Vagina (tissue), 2 donors: ENCODE data around the gene BTBD10.

Source experiments
- POLR2A ChIP-seq, 2 donors: fragments of 450-650 bp; IDR thresholded peaks; one replicate each; pipeline ENCODE4 v1.6.1; 2017; ENCODE audit warnings: antibody characterized with exemption in 2 of 2, mild to moderate bottlenecking in 2 of 2, moderate library complexity in 2 of 2
- POLR2AphosphoS5 ChIP-seq, 2 donors: sonication (generic); formaldehyde crosslinking; IDR thresholded peaks; one replicate each; pipeline ENCODE4 v1.9.0; 2017; ENCODE audit warnings: antibody characterized with exemption in 2 of 2, mild to moderate bottlenecking in 2 of 2, low read depth in 1 of 2; ENCODE audit not compliant: insufficient read depth in 1 of 2

DNA sequence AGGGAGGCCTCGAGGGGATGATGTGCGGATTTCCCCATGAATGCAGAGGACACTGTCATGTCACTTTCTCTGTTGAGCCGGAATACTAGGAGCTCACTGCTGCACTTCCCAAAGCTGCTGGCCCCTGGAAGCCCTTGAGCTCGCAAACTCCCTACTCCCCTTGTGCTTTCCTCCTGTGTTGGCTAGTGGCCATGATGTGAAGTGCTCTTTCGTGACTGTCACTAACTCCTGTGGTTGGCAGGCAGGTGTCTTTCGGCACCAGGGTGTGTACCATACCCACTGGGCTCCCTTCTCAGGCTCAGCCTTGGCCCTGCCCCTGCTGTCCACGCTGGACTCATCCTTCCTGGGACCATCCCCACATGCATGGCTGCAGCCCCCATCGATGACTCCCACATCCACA lies 86.2 kb downstream of the BTBD10 start:
- no peak for TF ChIP-seq POLR2A (IDR thresholded peaks at IDR 0.05)
- no peak for TF ChIP-seq POLR2AphosphoS5 (IDR thresholded peaks at IDR 0.05; ENCODE audit: insufficient read depth in 1 of 2, low read depth in 1 of 2)
